Measurements from ENCODE around the gene HEPHL1.

- TF ChIP-seq ZFX (IDR thresholded peaks at IDR 0.05; ENCODE audit: borderline replicate concordance) (no peak), CTCF (IDR thresholded peaks at IDR 0.05) (no peak)
These were observed 10.9 kb downstream of the HEPHL1 start for GRCh38 chr11:94032066-94032465.
